ENCODE results near the gene NRG2.

DNA sequence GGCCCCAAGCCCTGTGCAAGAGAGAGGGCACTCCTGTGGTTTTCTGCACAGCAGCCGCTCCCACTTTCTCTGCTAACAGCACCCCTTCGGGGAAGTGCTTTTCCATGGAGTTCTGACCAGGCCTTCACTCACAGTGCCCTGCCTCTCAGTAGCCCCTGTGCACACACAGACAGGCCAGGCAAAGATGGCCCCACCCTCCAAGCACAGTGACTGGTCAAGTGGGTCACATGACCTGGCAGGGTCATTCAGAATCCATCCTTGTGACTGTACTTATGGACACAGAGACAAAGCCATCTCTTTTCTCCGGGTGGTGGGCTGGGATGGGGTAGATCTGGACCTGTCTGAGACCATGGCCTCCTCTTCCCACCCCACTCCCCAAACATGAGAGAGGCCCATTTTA lies 165.0 kb downstream of the NRG2 start:
- TF ChIP-seq, protein P1, sequence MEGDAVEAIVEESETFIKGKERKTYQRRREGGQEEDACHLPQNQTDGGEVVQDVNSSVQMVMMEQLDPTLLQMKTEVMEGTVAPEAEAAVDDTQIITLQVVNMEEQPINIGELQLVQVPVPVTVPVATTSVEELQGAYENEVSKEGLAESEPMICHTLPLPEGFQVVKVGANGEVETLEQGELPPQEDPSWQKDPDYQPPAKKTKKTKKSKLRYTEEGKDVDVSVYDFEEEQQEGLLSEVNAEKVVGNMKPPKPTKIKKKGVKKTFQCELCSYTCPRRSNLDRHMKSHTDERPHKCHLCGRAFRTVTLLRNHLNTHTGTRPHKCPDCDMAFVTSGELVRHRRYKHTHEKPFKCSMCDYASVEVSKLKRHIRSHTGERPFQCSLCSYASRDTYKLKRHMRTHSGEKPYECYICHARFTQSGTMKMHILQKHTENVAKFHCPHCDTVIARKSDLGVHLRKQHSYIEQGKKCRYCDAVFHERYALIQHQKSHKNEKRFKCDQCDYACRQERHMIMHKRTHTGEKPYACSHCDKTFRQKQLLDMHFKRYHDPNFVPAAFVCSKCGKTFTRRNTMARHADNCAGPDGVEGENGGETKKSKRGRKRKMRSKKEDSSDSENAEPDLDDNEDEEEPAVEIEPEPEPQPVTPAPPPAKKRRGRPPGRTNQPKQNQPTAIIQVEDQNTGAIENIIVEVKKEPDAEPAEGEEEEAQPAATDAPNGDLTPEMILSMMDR (IDR thresholded peaks at IDR 0.05; ENCODE audit: insufficient read depth, low read length, poor library complexity, severe bottlenecking): no peak
- TF ChIP-seq EZH2phosphoT487 (conservative IDR thresholded peaks at IDR 0.05; ENCODE audit: low read length): no peak
